A673 (cell line): ENCODE data around the gene RALGPS1. TPM values are rescaled to one million over a fixed set of nuclear protein-coding genes. Genes with fewer than 3 reads are reported as not detected.

Experiments
- BruUV-seq: library from RNA; stranded (reverse); fragments of 400-500 nt; replicated peaks from 2 replicates; lab custom pipeline; 2021; lab: Mats Ljungman, UMichigan
- CTCF ChIA-PET: fragments of 300-600 bp; sonication (Branson Sonifier 250); formaldehyde crosslinking; loops from one replicate; lab custom pipeline; 2022; ENCODE audit warnings: antibody characterized with exemption; lab: Charles Lee
- POLR2A ChIA-PET: fragments of 300-600 bp; sonication (Branson Sonifier 250); formaldehyde crosslinking; loops from one replicate; lab custom pipeline; 2022; ENCODE audit warnings: antibody characterized with exemption; ENCODE audit not compliant: low non-redundant PET; lab: Charles Lee
- DNase-seq: peaks from one replicate; pipeline ENCODE4 v3.0.0-alpha.2; 2015; ENCODE audit warnings: low spot score
- H3K27ac ChIP-seq: fragments of 200-600 bp; sonication (generic); 2 replicates; pipeline ENCODE4 v1.5.1; 2016; ENCODE audit warnings: mixed run types, low read depth, mild to moderate bottlenecking, mixed read lengths, antibody characterized with exemption, low read length; ENCODE audit not compliant: poor library complexity, severe bottlenecking
- H3K27me3 ChIP-seq: fragments of 200-600 bp; sonication (generic); replicated peaks from 2 replicates; pipeline ENCODE4 v1.6.1; 2017; ENCODE audit warnings: mixed run types, low read depth, mild to moderate bottlenecking, mixed read lengths, antibody characterized with exemption, low read length; ENCODE audit not compliant: insufficient read depth, poor library complexity
- H3K36me3 ChIP-seq: fragments of 200-600 bp; sonication (generic); 2 replicates; pipeline ENCODE4 v1.6.1; 2016; ENCODE audit warnings: mixed run types, mild to moderate bottlenecking, mixed read lengths, antibody characterized with exemption, low read length; ENCODE audit not compliant: insufficient read depth, poor library complexity, severe bottlenecking
- H3K4me1 ChIP-seq: fragments of 200-600 bp; sonication (generic); 2 replicates; pipeline ENCODE4 v1.6.1; 2017; ENCODE audit warnings: mixed run types, mild to moderate bottlenecking, mixed read lengths, antibody characterized with exemption, low read length; ENCODE audit not compliant: insufficient read depth, poor library complexity, severe bottlenecking
- H3K4me3 ChIP-seq: fragments of 200-600 bp; sonication (generic); 2 replicates; pipeline ENCODE4 v1.5.1; 2016; ENCODE audit warnings: low read depth, mixed run types, mild to moderate bottlenecking, mixed read lengths, low read length; ENCODE audit not compliant: poor library complexity, severe bottlenecking
- H3K9me3 ChIP-seq: fragments of 200-600 bp; sonication (generic); 2 replicates; pipeline ENCODE4 v1.6.1; 2016; ENCODE audit warnings: mixed run types, low read depth, mild to moderate bottlenecking, mixed read lengths, antibody characterized with exemption, low read length; ENCODE audit not compliant: poor library complexity, severe bottlenecking
- EZH2 ChIP-seq: fragments of 200-600 bp; sonication (generic); IDR thresholded peaks from 2 replicates; pipeline ENCODE4 v1.6.1; 2017; ENCODE audit warnings: borderline replicate concordance, low read depth, mild to moderate bottlenecking, mixed read lengths, antibody characterized with exemption, low read length; ENCODE audit not compliant: poor library complexity, severe bottlenecking
- intact Hi-C: fragments of 100-400 bp; cut with micrococcal nuclease; formaldehyde crosslinking; loops from one replicate; pipeline ENCODE4 v1.10.0; 2022; ENCODE audit not compliant: unreplicated experiment
- total RNA-seq: library from RNA; stranded (reverse); gene quantifications from 2 replicates; pipeline ENCODE4 v1.2.3, GENCODE V29; 2021
- TF ChIP-seq, protein P1 (sequence below): fragments of 300-800, 200-600 bp; sonication (generic); conservative IDR thresholded peaks from 2 replicates; pipeline ENCODE4 v1.5.1; 2017; ENCODE audit warnings: low read depth, mild to moderate bottlenecking, antibody characterized with exemption, low read length, moderate library complexity, mixed read lengths

RALGPS1 gene
- total RNA-seq, 1 experiment from 2014 or later, result 3.9 TPM

DNA sequence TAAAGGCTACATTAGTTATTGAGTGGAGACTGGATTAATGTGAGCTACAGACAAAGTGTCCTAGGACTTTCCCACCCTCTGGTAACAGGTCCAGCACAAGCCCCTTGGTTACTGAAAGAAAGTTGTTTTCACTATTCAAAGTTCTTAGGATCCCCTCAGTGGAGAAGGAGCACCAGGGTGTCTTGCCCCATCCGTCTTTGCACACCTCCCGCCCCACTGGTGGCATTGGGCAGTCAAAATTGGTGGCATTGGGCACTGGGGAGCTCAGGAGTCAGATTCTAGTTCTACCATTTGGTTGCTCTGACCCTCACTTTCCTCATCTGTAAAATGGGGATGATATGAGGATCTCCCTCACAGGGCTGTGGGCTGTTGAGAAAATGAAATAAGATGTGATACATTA lies 210.2 kb downstream of the RALGPS1 start:
- H3K9me3 ChIP-seq, result no peaks in the 10 kb centered on the region
- ChIA-PET CTCF (no interaction called here), POLR2A (no interaction called here)
- intact Hi-C loops, result no loop called here
- no peak overlapping the region for H3K27ac ChIP-seq
- no peaks in the 10 kb centered on the region for H3K36me3 ChIP-seq
- H3K4me1 ChIP-seq, result peaks cover 13% of the 10 kb centered on the region
- no peaks in the 10 kb centered on the region for H3K27me3 ChIP-seq
- H3K4me3 ChIP-seq, result no peak overlapping the region
- no peak for DNase-seq
- TF ChIP-seq EZH2, result no peak
- TF ChIP-seq, protein P1, sequence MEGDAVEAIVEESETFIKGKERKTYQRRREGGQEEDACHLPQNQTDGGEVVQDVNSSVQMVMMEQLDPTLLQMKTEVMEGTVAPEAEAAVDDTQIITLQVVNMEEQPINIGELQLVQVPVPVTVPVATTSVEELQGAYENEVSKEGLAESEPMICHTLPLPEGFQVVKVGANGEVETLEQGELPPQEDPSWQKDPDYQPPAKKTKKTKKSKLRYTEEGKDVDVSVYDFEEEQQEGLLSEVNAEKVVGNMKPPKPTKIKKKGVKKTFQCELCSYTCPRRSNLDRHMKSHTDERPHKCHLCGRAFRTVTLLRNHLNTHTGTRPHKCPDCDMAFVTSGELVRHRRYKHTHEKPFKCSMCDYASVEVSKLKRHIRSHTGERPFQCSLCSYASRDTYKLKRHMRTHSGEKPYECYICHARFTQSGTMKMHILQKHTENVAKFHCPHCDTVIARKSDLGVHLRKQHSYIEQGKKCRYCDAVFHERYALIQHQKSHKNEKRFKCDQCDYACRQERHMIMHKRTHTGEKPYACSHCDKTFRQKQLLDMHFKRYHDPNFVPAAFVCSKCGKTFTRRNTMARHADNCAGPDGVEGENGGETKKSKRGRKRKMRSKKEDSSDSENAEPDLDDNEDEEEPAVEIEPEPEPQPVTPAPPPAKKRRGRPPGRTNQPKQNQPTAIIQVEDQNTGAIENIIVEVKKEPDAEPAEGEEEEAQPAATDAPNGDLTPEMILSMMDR, result no peak
- BruUV-seq, result no TSS peak

DNA sequence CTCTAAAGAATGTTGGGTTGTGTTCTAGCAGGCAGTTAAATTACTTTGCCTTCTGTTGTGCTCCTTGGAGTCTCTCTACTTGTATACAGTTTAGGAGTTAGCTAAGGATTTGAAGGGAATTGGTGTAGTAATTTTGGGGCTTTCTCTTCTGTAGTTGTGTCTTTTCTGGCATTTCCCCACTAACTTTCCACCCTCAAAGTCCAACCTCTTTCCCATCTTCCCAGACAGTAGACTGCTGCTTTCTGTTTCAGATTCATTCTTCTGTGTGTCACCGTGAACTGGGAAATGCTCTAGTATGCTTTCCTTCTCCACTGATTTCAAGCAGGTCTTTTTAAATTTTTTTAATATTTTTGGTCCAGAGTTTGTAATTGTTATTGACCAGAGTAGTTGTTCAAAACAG lies 212.4 kb downstream of the RALGPS1 start:
- intact Hi-C loops, result no loop called here
- no TSS peak for BruUV-seq
- no peaks in the 10 kb centered on the region for H3K9me3 ChIP-seq
- ChIA-PET CTCF (no interaction called here), POLR2A (no interaction called here)
- TF ChIP-seq, protein P1, result no peak
- TF ChIP-seq EZH2, result no peak
- H3K36me3 ChIP-seq, result no peaks in the 10 kb centered on the region
- H3K27ac ChIP-seq, result no peak overlapping the region
- DNase-seq, result no peak
- no peaks in the 10 kb centered on the region for H3K27me3 ChIP-seq
- H3K4me1 ChIP-seq, result peaks cover 13% of the 10 kb centered on the region
- no peak overlapping the region for H3K4me3 ChIP-seq

DNA sequence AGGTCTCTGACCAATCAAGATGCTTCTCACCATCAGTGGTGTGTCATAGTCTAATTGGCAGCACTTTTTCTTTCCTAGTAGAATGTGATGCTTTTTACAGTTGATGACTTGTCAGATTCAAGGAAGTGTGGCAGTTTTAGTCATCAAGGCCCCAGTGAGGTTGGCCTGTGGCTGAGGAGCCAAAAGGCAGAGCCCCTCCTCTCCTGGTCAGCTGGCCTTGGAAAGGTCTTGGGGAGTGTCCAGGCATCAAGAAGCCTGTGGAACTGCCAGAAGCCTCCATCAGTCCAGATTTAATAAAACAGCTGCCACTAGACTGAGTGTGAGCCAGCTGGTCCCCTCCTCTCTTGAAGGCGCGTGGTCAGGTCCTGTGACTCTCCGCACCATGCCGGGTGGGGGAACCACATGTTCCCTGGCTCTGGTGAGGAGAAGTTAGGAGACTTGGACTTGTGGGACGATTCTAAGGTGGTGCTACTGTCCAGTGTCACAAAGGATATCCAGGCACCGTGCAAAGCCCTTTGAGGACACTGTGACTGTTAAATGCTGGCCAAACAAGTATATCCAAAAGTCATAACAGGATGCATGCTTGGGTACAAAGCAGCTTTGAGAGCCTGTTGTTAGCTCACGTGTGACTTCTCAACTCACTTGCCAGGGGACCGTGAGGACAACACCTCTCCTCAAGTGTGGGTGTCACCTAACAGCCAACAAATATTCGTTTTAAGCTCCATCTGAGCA lies 213.9 kb downstream of the RALGPS1 start:
- no peaks in the 10 kb centered on the region for H3K36me3 ChIP-seq
- intact Hi-C loops, result no loop called here
- BruUV-seq, result no TSS peak
- no peak overlapping the region for H3K4me3 ChIP-seq
- ChIA-PET CTCF (no interaction called here), POLR2A (no interaction called here)
- H3K4me1 ChIP-seq, result peaks cover under 1% of the 10 kb centered on the region
- no peak for TF ChIP-seq EZH2
- TF ChIP-seq, protein P1, result no peak
- no peak for DNase-seq
- no peaks in the 10 kb centered on the region for H3K27me3 ChIP-seq
- no peaks in the 10 kb centered on the region for H3K9me3 ChIP-seq
- H3K27ac ChIP-seq, result no peak overlapping the region
